Keratinocyte (primary cell): ENCODE data around the gene DMXL2. TPM values are rescaled to one million over a fixed set of nuclear protein-coding genes. Genes with fewer than 3 reads are reported as not detected.

ENCODE experiments used
- DNase-seq: peaks from one replicate; pipeline ENCODE4 v3.0.0-alpha.2; 2011; ENCODE audit warnings: low read depth, missing footprints, low spot score
- FAIRE-seq: peaks from 2 replicates; lab custom pipeline; 2011; peaks lifted over from hg19 to GRCh38; lab: Jason Lieb, UNC
- H2AFZ ChIP-seq: 2 replicates; pipeline ENCODE4 v1.6.0; 2012; ENCODE audit warnings: low read length, control low read depth, inconsistent platforms; ENCODE audit not compliant: control insufficient read depth
- H3K27ac ChIP-seq: 2 replicates; pipeline ENCODE4 v1.5.1; 2011; ENCODE audit warnings: low read length; ENCODE audit not compliant: control insufficient read depth, insufficient read depth
- H3K27me3 ChIP-seq: 3 replicates; pipeline ENCODE4 v1.6.0; 2011; ENCODE audit warnings: low read length; ENCODE audit not compliant: control insufficient read depth, insufficient read depth; ENCODE audit errors: extremely low read depth
- H3K36me3 ChIP-seq, 2 experiments: 2 replicates in 1 of 2; 3 replicates in 1 of 2; pipeline ENCODE4 v1.5.1; 2011; ENCODE audit warnings: low read length in 2 of 2, mild to moderate bottlenecking in 1 of 2; ENCODE audit not compliant: control insufficient read depth in 2 of 2, insufficient read depth in 2 of 2; ENCODE audit errors: extremely low read depth in 1 of 2
- H3K4me1 ChIP-seq: 3 replicates; pipeline ENCODE4 v1.5.1; 2011; ENCODE audit warnings: low read length; ENCODE audit not compliant: control insufficient read depth, insufficient read depth; ENCODE audit errors: extremely low read depth
- H3K4me2 ChIP-seq: 3 replicates; pipeline ENCODE4 v1.6.0; 2011; ENCODE audit warnings: low read depth, low read length; ENCODE audit not compliant: control insufficient read depth, insufficient read depth; ENCODE audit errors: extremely low read depth
- H3K4me3 ChIP-seq, 3 experiments: fragments of 200-600 bp in 1 of 3; sonication (generic) in 1 of 3; 2 replicates in 2 of 3; 3 replicates in 1 of 3; pipeline ENCODE4 v1.5.1; 2011 to 2016; ENCODE audit warnings: low read length in 3 of 3, mild to moderate bottlenecking in 3 of 3, control low read depth in 2 of 3, inconsistent platforms in 1 of 3, low read depth in 1 of 3, mixed read lengths in 1 of 3, mixed run types in 1 of 3, moderate library complexity in 1 of 3; ENCODE audit not compliant: control insufficient read depth in 2 of 3, insufficient read depth in 2 of 3; ENCODE audit errors: extremely low read depth in 1 of 3
- H3K79me2 ChIP-seq: 2 replicates; pipeline ENCODE4 v1.6.0; 2012; ENCODE audit warnings: low read length; ENCODE audit not compliant: control insufficient read depth, insufficient read depth
- H3K9ac ChIP-seq: 3 replicates; pipeline ENCODE4 v1.6.0; 2011; ENCODE audit warnings: low read length; ENCODE audit not compliant: control insufficient read depth, insufficient read depth; ENCODE audit errors: extremely low read depth
- H3K9me1 ChIP-seq: 3 replicates; pipeline ENCODE4 v1.6.0; 2011; ENCODE audit warnings: low read length; ENCODE audit not compliant: control insufficient read depth, insufficient read depth; ENCODE audit errors: extremely low read depth
- H3K9me3 ChIP-seq: 2 replicates; pipeline ENCODE4 v1.5.1; 2012; ENCODE audit warnings: low read depth, low read length; ENCODE audit not compliant: control insufficient read depth
- H4K20me1 ChIP-seq: 3 replicates; pipeline ENCODE4 v1.6.0; 2011; ENCODE audit warnings: low read length; ENCODE audit not compliant: control insufficient read depth, insufficient read depth; ENCODE audit errors: extremely low read depth
- EZH2 ChIP-seq: IDR thresholded peaks from one replicate; pipeline ENCODE4 v1.6.1; 2012; ENCODE audit warnings: inconsistent platforms, mild to moderate bottlenecking, low read length, moderate library complexity
- dilution Hi-C: fragments of 300-500 bp; cut with MboI; formaldehyde crosslinking; loops from one replicate; pipeline ENCODE4 v1.7.0; 2020; ENCODE audit warnings: low sequenced_read_pairs; ENCODE audit not compliant: extremely low pct_ligation_motif_present
- polyA plus RNA-seq, 5 experiments: library from polyadenylated mRNA; depleted of rRNA in 3 of 5; stranded (reverse) in 3 of 5; stranded (forward) in 1 of 5; unstranded in 1 of 5; fragments of >200 nt; gene quantifications; 1 replicate in 1 of 5; 2 replicates in 3 of 5; 3 replicates in 1 of 5; pipeline versions ENCODE4 v1.2.1 to v1.2.3, GENCODE V29; 2011 to 2012; ENCODE audit warnings: missing spikeins in 2 of 5, low read depth in 1 of 5, low replicate concordance in 1 of 5
- TF ChIP-seq, protein P1 (sequence below), 3 experiments: IDR thresholded peaks in 1 of 3; conservative IDR thresholded peaks in 1 of 3; optimal IDR thresholded peaks in 1 of 3; 2 replicates in 2 of 3; 3 replicates in 1 of 3; pipeline versions ENCODE3 to v1.5.1; 2011; ENCODE audit warnings: low read length in 3 of 3, mild to moderate bottlenecking in 3 of 3, moderate library complexity in 2 of 3, control low read depth in 1 of 3, inconsistent platforms in 1 of 3; ENCODE audit not compliant: insufficient read depth in 2 of 3; ENCODE audit errors: extremely low read depth in 1 of 3

DMXL2 gene
- polyA plus RNA-seq, 1 donor (not counting 4 experiments of a cell fraction or from before 2014, with no cell fraction given) = 14.9 TPM

GRCh38 chr15:51536965-51537574 lies 85.5 kb downstream of the DMXL2 start:
- no peaks in the 10 kb centered on the region for H3K27me3 ChIP-seq
- H3K4me1 ChIP-seq = no peaks in the 10 kb centered on the region
- FAIRE-seq (peak; percentile 26), DNase-seq (no peak)
- no peaks in the 10 kb centered on the region for H3K9me3 ChIP-seq
- dilution Hi-C loops = no loop called here
- no peak overlapping the region for H3K4me3 ChIP-seq
- no peak overlapping the region for H3K9ac ChIP-seq
- no peaks in the 10 kb centered on the region for H3K79me2 ChIP-seq
- no peak overlapping the region for H3K4me2 ChIP-seq
- no peaks in the 10 kb centered on the region for H4K20me1 ChIP-seq
- H3K27ac ChIP-seq = no peak overlapping the region
- H3K9me1 ChIP-seq = no peaks in the 10 kb centered on the region
- TF ChIP-seq, protein P1, sequence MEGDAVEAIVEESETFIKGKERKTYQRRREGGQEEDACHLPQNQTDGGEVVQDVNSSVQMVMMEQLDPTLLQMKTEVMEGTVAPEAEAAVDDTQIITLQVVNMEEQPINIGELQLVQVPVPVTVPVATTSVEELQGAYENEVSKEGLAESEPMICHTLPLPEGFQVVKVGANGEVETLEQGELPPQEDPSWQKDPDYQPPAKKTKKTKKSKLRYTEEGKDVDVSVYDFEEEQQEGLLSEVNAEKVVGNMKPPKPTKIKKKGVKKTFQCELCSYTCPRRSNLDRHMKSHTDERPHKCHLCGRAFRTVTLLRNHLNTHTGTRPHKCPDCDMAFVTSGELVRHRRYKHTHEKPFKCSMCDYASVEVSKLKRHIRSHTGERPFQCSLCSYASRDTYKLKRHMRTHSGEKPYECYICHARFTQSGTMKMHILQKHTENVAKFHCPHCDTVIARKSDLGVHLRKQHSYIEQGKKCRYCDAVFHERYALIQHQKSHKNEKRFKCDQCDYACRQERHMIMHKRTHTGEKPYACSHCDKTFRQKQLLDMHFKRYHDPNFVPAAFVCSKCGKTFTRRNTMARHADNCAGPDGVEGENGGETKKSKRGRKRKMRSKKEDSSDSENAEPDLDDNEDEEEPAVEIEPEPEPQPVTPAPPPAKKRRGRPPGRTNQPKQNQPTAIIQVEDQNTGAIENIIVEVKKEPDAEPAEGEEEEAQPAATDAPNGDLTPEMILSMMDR (optimal IDR thresholded peaks at IDR 0.05 in 1 of 3, IDR thresholded peaks at IDR 0.05 in 1 of 3, conservative IDR thresholded peaks at IDR 0.05 in 1 of 3; ENCODE audit: extremely low read depth in 1 of 3, insufficient read depth in 2 of 3, low read length in 3 of 3) = peak in 2 of 3 experiments; percentile 48 to 60
- TF ChIP-seq EZH2 = no peak
- H2AFZ ChIP-seq = no peak overlapping the region
- H3K36me3 ChIP-seq = no peaks in the 10 kb centered on the region

DNA sequence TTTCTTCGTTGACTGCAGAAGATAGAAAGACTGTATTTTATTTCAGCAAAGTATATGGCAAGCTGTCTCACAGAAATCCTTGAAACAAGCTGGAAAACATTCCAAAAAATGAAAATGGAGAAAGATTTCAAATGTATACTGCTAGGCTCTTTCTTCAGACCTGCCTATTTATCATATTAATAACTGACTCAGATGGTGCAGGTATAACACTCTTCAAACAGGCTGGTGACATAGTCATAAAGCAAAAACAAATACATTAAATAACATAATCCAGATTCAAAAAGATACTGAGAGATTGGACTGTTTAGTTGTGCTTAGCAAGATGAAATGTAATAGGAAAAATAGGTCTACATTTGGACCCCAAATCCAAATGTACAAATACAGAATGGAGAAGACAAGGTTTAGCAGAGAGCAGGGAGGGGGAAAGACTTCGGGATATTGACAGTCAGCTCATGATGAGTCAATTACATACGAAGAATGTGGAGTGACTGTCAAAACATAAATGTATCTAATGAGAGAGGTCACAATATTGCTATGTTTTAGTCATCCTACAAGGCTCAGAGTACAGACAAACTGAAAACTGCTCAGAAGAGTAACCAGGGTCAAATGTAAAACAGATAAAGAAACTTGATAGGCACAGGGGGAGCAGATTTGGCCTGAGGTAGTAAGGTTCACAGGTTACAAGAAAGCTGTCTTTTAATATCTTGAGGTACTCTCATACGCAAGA lies 88.7 kb downstream of the DMXL2 start:
- Histone ChIP-seq H3K4me3 (no peak overlapping the region), H3K9me3 (no peaks in the 10 kb centered on the region), H3K27ac (no peak overlapping the region), H3K36me3 (no peaks in the 10 kb centered on the region), H3K4me1 (no peaks in the 10 kb centered on the region), H3K79me2 (no peaks in the 10 kb centered on the region), H2AFZ (no peak overlapping the region), H4K20me1 (no peaks in the 10 kb centered on the region), H3K9ac (no peak overlapping the region), H3K27me3 (no peaks in the 10 kb centered on the region), H3K9me1 (no peaks in the 10 kb centered on the region), H3K4me2 (no peak overlapping the region)
- FAIRE-seq (no peak), DNase-seq (no peak)
- dilution Hi-C loops = no loop called here
- no peak for TF ChIP-seq EZH2
- TF ChIP-seq, protein P1 (optimal IDR thresholded peaks at IDR 0.05 in 1 of 3, IDR thresholded peaks at IDR 0.05 in 1 of 3, conservative IDR thresholded peaks at IDR 0.05 in 1 of 3; ENCODE audit: extremely low read depth in 1 of 3, insufficient read depth in 2 of 3, low read length in 3 of 3) = no peak
